Medulla oblongata (tissue), 1 donor: ENCODE data around the gene CDK14.
"Not testable (repeated sequence)": the region's sequence is repeated elsewhere in the genome, so short reads cannot be mapped to it uniquely, and the experiment has no call there.

ENCODE experiments used
- DNase-seq: peaks from one replicate; pipeline ENCODE4 v3.0.0-alpha.2; 2015; ENCODE audit errors: extremely low spot score

The CDK14 gene

DNA sequence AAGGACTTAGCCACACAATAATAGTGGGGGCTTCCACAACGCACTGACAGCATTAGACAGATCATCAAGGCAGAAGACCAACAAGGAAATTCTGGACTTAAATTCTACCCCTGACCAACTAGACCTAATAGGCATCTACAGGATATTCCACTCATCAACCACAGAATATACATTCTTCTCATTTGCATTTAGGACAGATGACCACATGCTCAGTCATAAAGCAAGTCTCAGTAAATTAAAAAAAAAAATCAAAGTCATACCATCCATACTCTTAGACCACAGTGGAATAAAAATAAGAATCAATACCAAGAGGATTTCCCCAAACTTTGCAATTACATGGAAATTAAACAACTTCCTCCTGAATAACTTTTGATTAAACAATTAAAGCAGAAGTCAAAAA, 155.9 kb downstream of the CDK14 start:
- DNase-seq, result no peak

GRCh38 chr7:90755041-90755440, 158.9 kb downstream of the CDK14 start:
- no peak for DNase-seq

- DNase-seq, result no peak
These were observed 160.2 kb downstream of the CDK14 start for GRCh38 chr7:90756366-90756765.

GRCh38 chr7:90757565-90757950, 161.4 kb downstream of the CDK14 start:
- not testable (repeated sequence) for DNase-seq

- no peak for DNase-seq
These were observed 162.9 kb downstream of the CDK14 start for GRCh38 chr7:90758933-90759562.

DNA sequence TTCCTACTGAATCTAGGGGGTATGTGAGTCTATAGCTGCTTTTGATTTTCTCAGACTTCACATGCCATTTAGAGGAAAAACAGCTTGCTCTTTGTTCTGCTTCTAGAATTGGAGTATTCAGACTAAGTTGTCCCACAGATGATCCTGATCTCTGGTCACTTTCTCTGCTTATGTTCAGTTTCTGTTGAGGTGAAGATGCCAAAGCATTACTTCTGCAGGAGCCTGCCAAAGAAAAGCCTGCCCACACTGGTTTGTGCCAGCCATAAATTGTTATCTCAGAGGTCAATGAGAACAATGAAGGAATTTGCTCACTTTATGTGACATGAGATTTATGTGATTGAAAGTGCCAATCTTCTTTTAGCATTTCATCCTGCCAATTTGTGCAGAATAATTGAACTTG, 163.6 kb downstream of the CDK14 start:
- peak; percentile 21 for DNase-seq

DNA sequence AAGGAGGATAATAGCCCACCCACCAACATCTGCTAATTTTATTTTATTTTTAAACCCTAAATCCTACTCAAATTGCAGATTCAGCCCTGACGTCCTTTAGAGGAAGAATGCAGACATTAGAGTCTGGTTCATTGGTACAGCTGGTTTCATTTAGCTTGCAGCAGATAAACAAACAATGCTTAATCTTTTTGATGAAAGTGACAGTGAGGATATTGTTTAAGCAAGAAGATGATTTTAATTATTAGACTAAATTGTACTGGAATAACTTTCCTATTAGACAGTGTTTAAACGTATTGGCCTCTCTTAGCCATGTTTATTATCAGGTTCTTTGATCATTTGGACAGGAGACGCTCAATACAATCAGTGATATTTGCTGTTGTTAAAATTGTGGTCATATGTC, 164.8 kb downstream of the CDK14 start:
- no peak for DNase-seq

- no peak for DNase-seq
These were observed 165.5 kb downstream of the CDK14 start for GRCh38 chr7:90761584-90761983.

GRCh38 chr7:90763108-90763507, 167.0 kb downstream of the CDK14 start:
- DNase-seq, result no peak

GRCh38 chr7:90764848-90765570, 168.9 kb downstream of the CDK14 start:
- DNase-seq, result no peak

GRCh38 chr7:90766814-90767564, 170.9 kb downstream of the CDK14 start:
- peak; percentile 45 for DNase-seq

DNA sequence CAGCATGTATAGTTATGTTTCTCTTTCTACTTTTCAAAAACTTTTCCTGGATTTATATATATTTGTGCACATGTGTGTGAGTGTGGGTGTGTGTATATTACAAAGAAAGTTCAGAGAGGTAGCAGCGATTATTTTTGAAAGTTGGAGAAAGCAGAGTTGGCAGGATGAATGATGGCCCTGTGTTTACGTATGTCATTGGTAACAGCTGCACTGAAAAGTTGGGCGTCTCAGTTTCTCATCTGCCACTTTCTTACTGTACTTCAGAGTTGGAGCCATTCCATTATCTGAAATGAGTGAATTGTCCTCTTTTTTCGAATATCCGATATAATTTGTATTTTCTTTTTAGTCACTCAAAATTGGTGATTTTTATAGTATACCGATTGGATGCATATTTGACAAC, 172.2 kb downstream of the CDK14 start:
- no peak for DNase-seq

GRCh38 chr7:90769036-90769435, 172.9 kb downstream of the CDK14 start:
- DNase-seq, result no peak

- DNase-seq, result not testable (repeated sequence)
These were observed 173.4 kb downstream of the CDK14 start for GRCh38 chr7:90769566-90769965.

GRCh38 chr7:90771281-90771680, 175.2 kb downstream of the CDK14 start:
- DNase-seq, result no peak

DNA sequence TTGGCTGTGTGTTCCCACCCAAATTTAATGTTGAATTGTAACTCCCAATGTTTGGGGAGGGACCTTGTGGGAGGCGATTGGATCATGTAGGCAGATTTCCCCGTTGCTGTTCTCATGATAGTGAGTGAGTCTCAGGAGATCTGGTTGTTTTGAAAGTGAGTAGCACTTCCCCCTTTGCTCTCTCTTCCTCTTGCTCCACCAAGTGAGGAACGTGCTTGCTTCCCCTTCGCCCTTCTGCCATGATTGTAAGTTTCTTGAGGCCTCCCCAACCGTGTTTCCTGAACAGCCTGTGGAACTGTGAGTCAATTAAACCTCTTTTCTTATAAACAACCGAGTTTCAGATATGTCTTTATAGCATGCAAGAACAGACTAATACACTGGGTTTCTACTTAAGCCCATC, 176.3 kb downstream of the CDK14 start:
- no peak for DNase-seq

DNA sequence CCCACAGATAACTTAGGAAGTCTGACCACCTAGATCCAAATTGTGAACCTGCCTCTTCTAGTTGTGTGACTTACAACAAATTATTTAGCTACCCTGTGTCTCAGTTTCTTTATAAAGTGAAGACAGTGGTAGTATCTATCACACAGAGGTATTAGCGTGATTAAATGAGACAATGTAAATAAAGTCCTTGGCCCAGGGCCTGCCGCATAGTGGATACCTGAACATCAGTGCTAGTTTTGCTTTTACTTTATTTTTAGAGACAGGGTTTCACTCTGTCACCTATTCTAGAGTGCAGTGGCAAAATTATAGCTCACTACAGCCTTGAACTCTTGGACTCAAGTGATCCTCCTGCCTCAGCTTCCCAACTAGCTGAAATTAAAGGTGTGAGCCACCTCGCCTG, 177.1 kb downstream of the CDK14 start:
- DNase-seq, result no peak

DNA sequence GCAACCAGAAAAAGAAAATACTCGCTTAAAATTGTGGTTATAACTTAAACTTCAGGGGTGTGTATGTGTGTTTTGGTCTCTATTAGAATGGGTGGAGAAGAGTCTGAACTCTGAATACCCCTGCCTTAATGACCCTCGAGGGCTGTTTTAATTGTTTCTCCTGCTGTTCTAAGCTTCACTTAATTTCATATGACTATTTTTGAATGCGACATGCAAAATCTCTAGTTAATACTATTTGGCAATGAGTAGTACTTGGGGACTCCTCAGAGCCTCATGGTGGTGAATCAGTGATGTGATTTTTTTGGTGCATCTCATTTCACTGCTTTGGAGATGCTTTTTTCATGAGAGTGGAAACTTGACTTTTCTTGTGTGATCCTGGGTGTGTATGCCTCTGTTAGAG, 178.6 kb downstream of the CDK14 start:
- DNase-seq, result no peak

GRCh38 chr7:90775383-90775965, 179.4 kb downstream of the CDK14 start:
- DNase-seq, result no peak

GRCh38 chr7:90777041-90777440, 180.9 kb downstream of the CDK14 start:
- no peak for DNase-seq

DNA sequence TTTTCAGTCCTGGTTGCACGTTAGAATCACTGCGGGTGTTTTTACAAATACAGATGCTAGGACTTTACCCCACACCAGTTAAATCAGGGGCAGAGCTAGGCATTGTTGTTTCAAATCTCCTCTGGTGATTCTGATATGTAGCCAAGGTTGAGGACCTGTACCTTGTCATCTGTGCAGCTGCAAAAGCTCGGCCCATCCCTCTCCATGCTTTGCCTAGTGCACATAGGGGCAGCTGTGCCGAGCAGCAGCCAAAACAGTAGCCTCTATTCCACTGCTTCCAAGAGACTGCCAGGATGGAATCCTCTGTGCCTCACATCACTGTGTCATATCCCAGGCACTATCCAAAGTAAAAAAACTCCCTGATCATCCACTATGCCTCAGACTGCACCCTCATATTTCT, 181.3 kb downstream of the CDK14 start:
- peak; percentile 32 for DNase-seq

DNA sequence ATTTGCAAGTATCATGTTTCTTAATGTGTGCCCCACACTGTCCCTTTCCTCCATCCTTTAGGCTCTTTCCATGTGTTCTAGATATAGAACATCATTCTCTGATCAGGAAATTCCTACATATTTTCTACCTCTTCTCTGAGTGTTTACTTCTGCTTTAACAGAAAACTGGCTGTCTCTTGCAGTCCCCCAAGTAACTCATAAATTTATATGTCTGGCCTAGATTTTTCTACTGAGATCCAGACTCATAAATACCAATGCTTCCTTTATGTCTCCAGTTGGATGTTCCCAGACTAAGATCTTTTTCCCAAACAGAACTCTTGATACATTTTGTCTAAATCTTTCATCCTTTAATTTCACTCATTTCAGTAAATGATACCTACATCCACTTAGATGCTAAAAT, 181.8 kb downstream of the CDK14 start:
- DNase-seq, result no peak

GRCh38 chr7:90788052-90788451, 191.9 kb downstream of the CDK14 start:
- DNase-seq, result no peak
